GM12872 (cell line): ENCODE data around the gene GP9.

Experiments used
- TF ChIP-seq, protein P1 (sequence below): IDR thresholded peaks from 3 replicates; pipeline ENCODE4 v1.5.1; 2011; ENCODE audit warnings: low read depth, mild to moderate bottlenecking, low read length, moderate library complexity; ENCODE audit not compliant: insufficient read depth

GP9 gene

DNA sequence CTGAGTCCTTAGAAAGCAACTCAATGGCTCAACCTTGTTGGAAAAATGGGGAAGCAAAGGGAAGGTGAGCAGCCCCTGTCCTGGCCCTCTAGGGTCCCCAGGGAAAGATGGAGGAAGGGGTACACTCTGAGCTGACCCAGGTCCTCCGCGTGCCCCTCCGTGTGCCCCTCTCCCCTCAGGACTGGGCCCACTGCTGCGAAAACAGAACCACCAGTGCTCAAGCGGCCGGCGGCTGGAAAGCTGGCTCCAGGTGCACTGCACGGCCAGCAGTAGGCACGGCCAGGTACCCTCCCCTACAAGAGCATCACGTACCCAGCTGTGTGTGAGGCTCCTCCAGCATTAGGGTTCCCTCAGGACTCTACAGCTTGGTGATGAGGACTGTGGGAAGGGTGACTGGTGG lies 34.7 kb downstream of the GP9 start:
- TF ChIP-seq, protein P1, sequence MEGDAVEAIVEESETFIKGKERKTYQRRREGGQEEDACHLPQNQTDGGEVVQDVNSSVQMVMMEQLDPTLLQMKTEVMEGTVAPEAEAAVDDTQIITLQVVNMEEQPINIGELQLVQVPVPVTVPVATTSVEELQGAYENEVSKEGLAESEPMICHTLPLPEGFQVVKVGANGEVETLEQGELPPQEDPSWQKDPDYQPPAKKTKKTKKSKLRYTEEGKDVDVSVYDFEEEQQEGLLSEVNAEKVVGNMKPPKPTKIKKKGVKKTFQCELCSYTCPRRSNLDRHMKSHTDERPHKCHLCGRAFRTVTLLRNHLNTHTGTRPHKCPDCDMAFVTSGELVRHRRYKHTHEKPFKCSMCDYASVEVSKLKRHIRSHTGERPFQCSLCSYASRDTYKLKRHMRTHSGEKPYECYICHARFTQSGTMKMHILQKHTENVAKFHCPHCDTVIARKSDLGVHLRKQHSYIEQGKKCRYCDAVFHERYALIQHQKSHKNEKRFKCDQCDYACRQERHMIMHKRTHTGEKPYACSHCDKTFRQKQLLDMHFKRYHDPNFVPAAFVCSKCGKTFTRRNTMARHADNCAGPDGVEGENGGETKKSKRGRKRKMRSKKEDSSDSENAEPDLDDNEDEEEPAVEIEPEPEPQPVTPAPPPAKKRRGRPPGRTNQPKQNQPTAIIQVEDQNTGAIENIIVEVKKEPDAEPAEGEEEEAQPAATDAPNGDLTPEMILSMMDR = no peak

DNA sequence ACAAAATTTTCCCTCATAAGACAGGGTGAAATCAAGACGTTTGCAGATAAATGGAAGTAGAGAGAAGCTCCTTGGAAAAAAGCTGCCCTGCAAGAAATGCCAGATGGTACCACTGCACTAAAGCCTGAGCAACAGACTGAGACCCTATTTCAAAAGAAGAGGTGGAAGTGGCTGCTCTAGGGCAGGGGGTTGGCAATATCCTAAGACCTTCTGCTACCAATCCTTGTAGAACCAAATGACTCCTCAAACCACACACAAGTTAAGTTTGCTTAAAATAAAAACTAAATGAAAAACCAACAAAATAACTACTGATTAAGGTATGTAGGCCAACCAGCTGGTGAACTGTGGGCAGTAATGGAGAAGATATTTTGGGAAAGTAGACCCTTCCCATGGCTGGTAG lies 39.7 kb downstream of the GP9 start:
- TF ChIP-seq, protein P1 = no peak

DNA sequence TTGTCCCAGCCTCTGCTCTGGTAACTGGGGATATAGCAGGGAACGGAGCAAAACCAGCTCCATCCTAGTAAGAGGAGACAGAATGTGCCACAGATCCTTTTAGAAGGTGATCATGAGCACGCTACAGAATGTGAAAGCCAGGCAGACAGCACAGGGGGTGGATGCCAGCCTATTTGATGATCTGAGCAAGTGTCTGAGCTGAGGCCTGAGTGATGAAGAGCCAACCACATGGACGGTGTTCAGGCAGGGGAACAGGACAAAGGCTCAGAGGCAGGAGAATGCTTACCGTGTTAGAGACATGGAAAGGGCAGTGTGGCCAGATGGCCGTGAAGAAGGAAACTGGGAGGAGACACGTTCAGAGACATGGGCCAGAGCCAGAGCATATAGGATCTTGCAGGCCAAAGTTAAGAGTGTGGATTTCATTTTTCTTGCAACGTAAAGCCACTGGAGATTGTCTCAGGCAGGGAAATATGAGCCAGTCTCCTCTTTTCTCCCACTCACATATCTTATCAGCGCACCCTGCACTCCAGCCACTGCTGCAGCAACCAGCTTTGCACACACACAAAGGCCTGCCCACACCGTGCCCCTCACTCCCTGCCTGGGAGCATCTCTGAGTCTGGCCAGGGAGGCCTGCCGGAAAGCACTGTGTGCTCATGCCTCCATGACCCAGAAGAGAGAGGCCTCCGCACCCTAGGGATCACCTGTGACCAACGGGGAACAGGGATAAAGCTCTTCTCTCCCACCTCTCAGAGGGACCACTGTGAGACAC lies 41.0 kb downstream of the GP9 start:
- TF ChIP-seq, protein P1 = no peak

DNA sequence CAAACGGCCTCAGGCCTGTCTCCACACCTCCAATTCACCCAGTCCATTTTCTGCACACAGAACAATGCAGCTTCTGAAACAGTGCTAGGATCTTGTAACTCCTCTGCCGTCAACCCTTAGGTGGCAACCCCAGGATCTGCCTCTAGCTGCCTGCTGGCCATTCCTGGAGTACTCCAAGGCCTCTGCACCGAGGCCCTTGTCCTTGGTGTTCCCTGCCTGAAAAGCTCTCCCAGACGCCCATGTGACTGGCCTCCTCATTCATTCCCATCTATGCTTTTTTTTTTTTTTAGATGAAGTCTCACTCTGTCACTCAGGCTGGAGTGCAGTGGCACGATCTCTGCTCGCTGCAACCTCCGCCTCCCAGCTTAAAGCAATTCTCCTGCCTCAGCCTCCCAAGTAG lies 42.7 kb downstream of the GP9 start:
- TF ChIP-seq, protein P1 = no peak

DNA sequence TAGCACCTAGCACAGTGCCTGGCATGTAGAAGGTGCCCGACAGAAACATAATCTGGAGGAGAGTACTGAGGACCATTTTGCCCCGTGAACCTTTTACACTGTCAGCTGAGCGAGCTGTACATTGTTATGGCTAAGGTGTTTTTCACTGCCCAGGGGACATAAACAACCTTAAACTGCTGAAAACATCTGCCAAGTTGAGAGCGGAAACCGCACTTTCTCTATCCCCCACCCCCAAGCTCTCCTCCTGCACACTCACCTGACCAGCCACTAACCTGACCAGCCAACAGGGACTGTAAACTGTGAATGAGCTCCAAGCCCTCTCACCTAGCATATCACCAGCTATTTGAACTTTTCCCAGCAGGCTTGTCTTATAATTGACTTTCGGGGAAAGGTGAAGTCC lies 43.5 kb downstream of the GP9 start:
- TF ChIP-seq, protein P1 = no peak

DNA sequence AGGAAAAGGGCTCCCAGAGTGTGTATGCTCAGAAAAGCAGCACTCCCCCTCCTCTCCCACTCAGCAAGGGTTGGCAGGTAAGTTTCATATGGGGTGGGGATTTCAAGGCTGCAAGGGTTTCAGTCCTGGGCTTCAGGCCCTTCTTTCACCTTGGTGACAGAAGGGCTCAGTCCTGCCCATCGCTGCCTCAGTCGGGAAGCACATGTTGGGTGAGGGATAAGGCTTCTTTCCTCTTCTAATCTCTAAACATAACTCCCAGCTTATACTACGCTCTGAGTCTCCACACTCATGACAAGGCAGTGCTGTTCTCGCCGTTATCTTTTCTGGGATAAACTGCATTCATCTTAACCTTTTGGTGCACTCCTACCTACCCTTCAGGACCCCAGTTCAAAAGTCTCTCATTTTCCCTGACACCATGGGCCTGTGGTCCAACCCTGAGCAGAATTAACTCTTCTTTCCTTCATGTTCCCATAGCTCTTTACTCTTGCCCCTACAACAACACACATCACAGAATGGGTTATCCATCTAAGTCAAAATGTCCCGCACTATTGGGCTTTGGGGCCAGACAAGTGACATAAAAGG lies 44.0 kb downstream of the GP9 start:
- TF ChIP-seq, protein P1 = no peak

DNA sequence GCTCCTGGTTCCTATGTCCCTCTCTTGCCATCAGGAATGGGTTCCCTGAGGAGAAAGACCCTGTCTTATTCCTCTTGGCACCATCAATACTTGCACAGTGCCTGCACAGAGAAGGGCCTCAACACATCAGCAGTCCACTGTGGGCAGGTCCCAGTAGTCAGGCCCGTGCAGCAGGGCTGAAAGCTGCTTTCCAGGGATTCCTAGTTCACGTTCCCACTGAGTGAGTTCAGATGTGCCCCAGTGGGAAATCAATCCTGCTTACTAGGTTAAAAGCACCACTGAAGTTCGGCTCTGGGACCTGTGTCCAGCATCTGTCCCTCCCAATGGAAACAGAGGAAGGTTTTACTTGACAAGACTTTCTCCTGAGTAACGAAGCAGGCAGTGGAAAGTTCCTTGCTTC lies 45.3 kb downstream of the GP9 start:
- TF ChIP-seq, protein P1 = no peak
